GM12878 (cell line): Measurements from ENCODE around the gene DDX10. TPM values are rescaled to one million over a fixed set of nuclear protein-coding genes. Genes with fewer than 3 reads are reported as not detected.

Experiments
- ATAC-seq: fragments of 200-7000 bp; cut with Tn5 transposase; 3 replicates; pipeline ENCODE4 v1.9.1; 2020; ENCODE audit warnings: mild to moderate bottlenecking, moderate library complexity
- BruUV-seq: library from RNA; stranded (reverse); fragments of 400-500 nt; replicated peaks from 2 replicates; lab custom pipeline; 2021; lab: Mats Ljungman, UMichigan
- CTCF ChIA-PET: fragments of 300-600 bp; sonication (Branson Sonifier 250); formaldehyde crosslinking; extraction: SDS; loops from one replicate; lab custom pipeline; 2021; ENCODE audit warnings: inconsistent platforms; lab: Yijun Ruan, JAX
- POLR2A ChIA-PET: fragments of 350-600 bp; formaldehyde crosslinking; extraction: SDS; loops from one replicate; lab custom pipeline; 2021; ENCODE audit warnings: inconsistent platforms; lab: Charles Lee
- RAD21 ChIA-PET: fragments of 300-600 bp; sonication (Branson Sonifier 250); formaldehyde crosslinking; loops from one replicate; lab custom pipeline; 2023; ENCODE audit warnings: antibody characterized with exemption; ENCODE audit not compliant: unreplicated experiment; lab: Charles Lee
- SMC1A ChIA-PET: fragments of 300-600 bp; sonication (Branson Sonifier 250); formaldehyde crosslinking; loops from one replicate; lab custom pipeline; 2023; ENCODE audit not compliant: unreplicated experiment, uncharacterized antibody; lab: Charles Lee
- DNase-seq: peaks from one replicate; pipeline ENCODE4 v3.0.0-alpha.2; 2011; ENCODE audit warnings: low read depth, low spot score
- FAIRE-seq: peaks from 3 replicates; lab custom pipeline; 2011; peaks lifted over from hg19 to GRCh38; lab: Jason Lieb, UNC
- H2AFZ ChIP-seq: 2 replicates; pipeline ENCODE4 v1.6.0; 2011; ENCODE audit warnings: low read depth, low read length, control low read depth; ENCODE audit not compliant: control insufficient read depth
- H3K27ac ChIP-seq: 2 replicates; pipeline ENCODE4 v1.5.1; 2011; ENCODE audit warnings: control low read depth; ENCODE audit not compliant: control insufficient read depth, insufficient read depth
- H3K27me3 ChIP-seq, 2 experiments: replicated peaks in 1 of 2; 2 replicates each; pipeline versions ENCODE4 v1.6.0 to v1.6.1; 2011; ENCODE audit warnings: low read length in 1 of 2; ENCODE audit not compliant: control insufficient read depth in 2 of 2, insufficient read depth in 2 of 2
- H3K36me3 ChIP-seq, 2 experiments: 2 replicates each; pipeline ENCODE4 v1.5.1; 2011; ENCODE audit warnings: low read length in 1 of 2; ENCODE audit not compliant: control insufficient read depth in 2 of 2, insufficient read depth in 2 of 2
- H3K4me1 ChIP-seq: 2 replicates; pipeline ENCODE4 v1.6.1; 2011; ENCODE audit warnings: mild to moderate bottlenecking, low read length, moderate library complexity, mixed read lengths; ENCODE audit not compliant: control insufficient read depth, insufficient read depth
- H3K4me2 ChIP-seq: 2 replicates; pipeline ENCODE4 v1.6.0; 2011; ENCODE audit warnings: control low read depth; ENCODE audit not compliant: control insufficient read depth, insufficient read depth
- H3K4me3 ChIP-seq: fragments of 200-600 bp; sonication (generic); 2 replicates; pipeline ENCODE4 v1.5.1; 2016
- H3K79me2 ChIP-seq: 2 replicates; pipeline ENCODE4 v1.6.0; 2011; ENCODE audit warnings: low read length; ENCODE audit not compliant: control insufficient read depth, insufficient read depth
- H3K9ac ChIP-seq: 2 replicates; pipeline ENCODE4 v1.8.0; 2011; ENCODE audit warnings: low read length, control low read depth, mixed read lengths; ENCODE audit not compliant: control insufficient read depth, insufficient read depth
- H3K9me3 ChIP-seq: replicated peaks from 3 replicates; pipeline ENCODE4 v1.5.1; 2011; ENCODE audit warnings: mild to moderate bottlenecking, low read length; ENCODE audit not compliant: control insufficient read depth, insufficient read depth
- H4K20me1 ChIP-seq: 2 replicates; pipeline ENCODE4 v1.6.0; 2011; ENCODE audit not compliant: control insufficient read depth, insufficient read depth
- ATF3 ChIP-seq: IDR thresholded peaks from 2 replicates; pipeline ENCODE4 v1.6.1; 2011; ENCODE audit warnings: low read depth, mild to moderate bottlenecking, low read length, moderate library complexity, borderline replicate concordance; ENCODE audit errors: extremely low read depth
- BMI1 ChIP-seq: fragments of 450-650 bp; IDR thresholded peaks from 2 replicates; pipeline ENCODE4 v1.6.1; 2016; ENCODE audit warnings: mild to moderate bottlenecking, moderate library complexity, borderline replicate concordance
- JUND ChIP-seq: IDR thresholded peaks from 2 replicates; pipeline ENCODE4 v1.6.1; 2012; ENCODE audit warnings: low read depth, mild to moderate bottlenecking, low read length, improper control_type of control experiment, moderate library complexity
- NFIC ChIP-seq: IDR thresholded peaks from 2 replicates; pipeline ENCODE4 v1.6.1; 2012; ENCODE audit warnings: low read depth, mild to moderate bottlenecking, inconsistent platforms, low read length, moderate library complexity
- POLR2A ChIP-seq: IDR thresholded peaks from 2 replicates; pipeline ENCODE4 v1.6.1; 2011; ENCODE audit warnings: low read depth, mild to moderate bottlenecking, low read length
- PRDM15 ChIP-seq: fragments of 450-650 bp; formaldehyde crosslinking; IDR thresholded peaks from 2 replicates; pipeline ENCODE4 v1.4.0; 2020; ENCODE audit warnings: mild to moderate bottlenecking, moderate library complexity
- SREBF2 ChIP-seq: IDR thresholded peaks from 2 replicates; pipeline ENCODE4 v1.6.1; 2012; ENCODE audit warnings: mild to moderate bottlenecking, low read length
- ZNF384 ChIP-seq: IDR thresholded peaks from 2 replicates; pipeline ENCODE4 v1.6.1; 2012; ENCODE audit warnings: low read depth, mild to moderate bottlenecking, low read length, improper control_type of control experiment, borderline replicate concordance
- WGBS: methylation state at CpG from one replicate; pipeline ENCODE4 v1.1.6; 2016; ENCODE audit warnings: low lambda C conversion rate; ENCODE audit not compliant: insufficient replicate concordance, insufficient coverage; ENCODE audit errors: missing lambda C conversion rate; 5-methylcytosine and 5-hydroxymethylcytosine counted together
- in situ Hi-C: fragments of 300-500 bp; cut with MboI; formaldehyde crosslinking; loops from 9 replicates; pipeline ENCODE4 v1.14.3; 2018; ENCODE audit warnings: mixed read lengths
- intact Hi-C: fragments of 100-400 bp; cut with micrococcal nuclease; formaldehyde crosslinking; loops from one replicate; pipeline ENCODE4 v1.14.2; 2022; ENCODE audit not compliant: unreplicated experiment
- polyA plus RNA-seq, 11 experiments: library from polyadenylated mRNA; depleted of rRNA in 4 of 11; unstranded in 6 of 11; stranded (reverse) in 5 of 11; fragments of >200 nt; fragmentation: Nextera tagmentation in 4 of 11; fragmentation: Illumina TruSeq in 1 of 11; extraction: Ambion mirVana in 4 of 11; extraction: Trizol in 1 of 11; gene quantifications; 1 replicate in 1 of 11; 2 replicates in 10 of 11; pipeline versions ENCODE4 v1.2.1 to v1.2.3, GENCODE V29; 2011 to 2016; ENCODE audit warnings: inconsistent platforms in 2 of 11, missing spikeins in 2 of 11, low read depth in 1 of 11
- total RNA-seq, 4 experiments: library from RNA; depleted of rRNA in 3 of 4; stranded (reverse); fragments of >200 nt in 3 of 4; fragmentation: Illumina TruSeq in 1 of 4; extraction: Trizol in 1 of 4; gene quantifications; 2 replicates each; pipeline versions ENCODE4 v1.2.1 to v1.2.3, GENCODE V29; 2013 to 2021

DDX10 gene
- total and polyA plus RNA-seq, 10 of the 15 experiments (the other 5 are each of a cell fraction or from before 2014, with no cell fraction given) = 20.9 to 51.5 (median 31.9) TPM

GRCh38 chr11:108871867-108872266 lies 207.0 kb downstream of the DDX10 start (continued):
- TF ChIP-seq PRDM15 (CRISPR knock-in tag) = no peak
- TF ChIP-seq POLR2A = no peak
- TF ChIP-seq ATF3 = no peak
- TF ChIP-seq SREBF2 = no peak
- no peak for TF ChIP-seq NFIC

- no peak overlapping the region for H3K27ac ChIP-seq
- no peaks in the 10 kb centered on the region for H3K9me3 ChIP-seq
- in situ Hi-C loops = loop anchor here (5.0 kb wide), 1 partner anchor 176 kb away; no protein-coding TSS in a partner anchor
- intact Hi-C loops = no loop called here
- RAD21 ChIA-PET = interaction anchor here (4.9 kb wide), 1 partner anchor 174 kb away, joined by 37 read pairs; no protein-coding TSS in a partner anchor
- DNase-seq (no peak), ATAC-seq (no peak), FAIRE-seq (no peak)
- H2AFZ ChIP-seq = no peak overlapping the region
- SMC1A ChIA-PET = no interaction called here
- H3K27me3 ChIP-seq = no peaks in the 10 kb centered on the region
- no peaks in the 10 kb centered on the region for H3K79me2 ChIP-seq
- H3K4me2 ChIP-seq = no peak overlapping the region
- H3K9ac ChIP-seq = no peak overlapping the region
- no TSS peak for BruUV-seq
- TF ChIP-seq BMI1 (no peak), ZNF384 (no peak), JUND (no peak)
- no peak overlapping the region for H3K4me3 ChIP-seq
- POLR2A ChIA-PET = no interaction called here
- H4K20me1 ChIP-seq = no peaks in the 10 kb centered on the region
- CTCF ChIA-PET = interaction anchor here (6.3 kb wide), 1 partner anchor 175 kb away, joined by 50 read pairs; no protein-coding TSS in a partner anchor
- H3K36me3 ChIP-seq = no peaks in the 10 kb centered on the region
- H3K4me1 ChIP-seq = no peaks in the 10 kb centered on the region
- WGBS = 50% methylated on average over 2 of the region's 3 CpGs
Measured at GRCh38 chr11:108872781-108873291, 208.0 kb downstream of the DDX10 start.
